K562 (cell line): ENCODE measurements around the gene DNAH9. TPM values are rescaled to one million over a fixed set of nuclear protein-coding genes. Genes with fewer than 3 reads are reported as not detected.

Experiments used
- ATAC-seq: fragments of 200-7000 bp; cut with Tn5 transposase; 3 replicates; pipeline ENCODE4 v1.9.1; 2020; ENCODE audit warnings: moderate library complexity
- BruUV-seq: library from RNA; stranded (reverse); fragments of 400-500 nt; replicated peaks from 2 replicates; lab custom pipeline; 2021; lab: Mats Ljungman, UMichigan
- CTCF ChIA-PET: fragments of 300-600 bp; formaldehyde crosslinking; extraction: SDS; loops from one replicate; lab custom pipeline; 2021; ENCODE audit warnings: low intra/inter-chr PET ratio; lab: Yijun Ruan, JAX
- POLR2A ChIA-PET: fragments of 300-600, 350-650 bp; sonication (Branson Sonifier 250); formaldehyde crosslinking; extraction: SDS; loops from one replicate; lab custom pipeline; 2021; ENCODE audit warnings: antibody characterized with exemption, inconsistent platforms; lab: Yijun Ruan, JAX
- DNase-seq, 4 experiments: peaks; one replicate each; pipeline versions ENCODE4 v3.0.0 to v3.0.0-alpha.2; 2011 to 2018; ENCODE audit warnings: low spot score in 3 of 4, mixed read lengths in 3 of 4; ENCODE audit errors: extremely low read depth in 1 of 4
- FAIRE-seq: peaks from 2 replicates; lab custom pipeline; 2011; peaks lifted over from hg19 to GRCh38; lab: Jason Lieb, UNC
- H2AFZ ChIP-seq: 2 replicates; pipeline ENCODE4 v1.6.0; 2011; ENCODE audit warnings: low read depth, low read length, control low read depth, inconsistent platforms
- H3K27ac ChIP-seq: fragments of 200-600 bp; 3 replicates; pipeline ENCODE4 v1.8.0; 2011; ENCODE audit warnings: low read depth, mild to moderate bottlenecking, control low read depth, inconsistent platforms, low read length, moderate library complexity, mixed read lengths; ENCODE audit errors: extremely low read depth
- H3K27me3 ChIP-seq, 2 experiments: fragments of 300-600 bp in 1 of 2; 2 replicates in 1 of 2; 3 replicates in 1 of 2; pipeline versions ENCODE4 v1.6.0 to v1.8.0; 2011; ENCODE audit warnings: inconsistent platforms in 2 of 2, low read length in 2 of 2, mild to moderate bottlenecking in 1 of 2, mixed read lengths in 1 of 2, moderate library complexity in 1 of 2; ENCODE audit not compliant: control insufficient read depth in 2 of 2, insufficient read depth in 2 of 2
- H3K36me3 ChIP-seq: fragments of 300-600 bp; 3 replicates; pipeline ENCODE4 v1.8.0; 2011; ENCODE audit warnings: mild to moderate bottlenecking, low read length, inconsistent platforms; ENCODE audit not compliant: control insufficient read depth, insufficient read depth
- H3K4me1 ChIP-seq, 2 experiments: fragments of 200-600 bp in 1 of 2; replicated peaks in 1 of 2; 2 replicates in 1 of 2; 3 replicates in 1 of 2; pipeline versions ENCODE4 v1.5.1 to v1.8.0; 2011; ENCODE audit warnings: inconsistent platforms in 2 of 2, low read length in 2 of 2, mild to moderate bottlenecking in 1 of 2, mixed read lengths in 1 of 2, moderate library complexity in 1 of 2; ENCODE audit not compliant: control insufficient read depth in 2 of 2, insufficient read depth in 2 of 2
- H3K4me2 ChIP-seq: 2 replicates; pipeline ENCODE4 v1.6.1; 2011; ENCODE audit warnings: low read length, control low read depth, inconsistent platforms, mixed read lengths; ENCODE audit not compliant: insufficient read depth
- H3K4me3 ChIP-seq: fragments of 200-600 bp; sonication (generic), shearing (Covaris generic); 2 replicates; pipeline ENCODE4 v1.5.1; 2016; ENCODE audit warnings: control low read depth, inconsistent platforms
- H3K79me2 ChIP-seq: fragments of 200-600 bp; 3 replicates; pipeline ENCODE4 v1.8.0; 2011; ENCODE audit warnings: low read length, inconsistent platforms; ENCODE audit not compliant: control insufficient read depth, insufficient read depth
- H3K9ac ChIP-seq, 2 experiments: 2 replicates each; pipeline versions ENCODE4 v1.6.0 to v1.6.1; 2011; ENCODE audit warnings: low read depth in 2 of 2, low read length in 2 of 2, control low read depth in 1 of 2, inconsistent platforms in 1 of 2, mild to moderate bottlenecking in 1 of 2, mixed read lengths in 1 of 2; ENCODE audit not compliant: insufficient read depth in 1 of 2
- H3K9me1 ChIP-seq: one replicate; pipeline ENCODE4 v1.6.0; 2011; ENCODE audit warnings: inconsistent platforms, mild to moderate bottlenecking, low read length, moderate library complexity; ENCODE audit not compliant: control insufficient read depth, insufficient read depth
- H3K9me3 ChIP-seq: replicated peaks from 2 replicates; pipeline ENCODE4 v1.5.1; 2011; ENCODE audit warnings: low read depth, low read length, inconsistent platforms; ENCODE audit not compliant: control insufficient read depth, insufficient read depth
- H4K20me1 ChIP-seq: replicated peaks from 2 replicates; pipeline ENCODE4 v1.6.1; 2011; ENCODE audit warnings: low read length, inconsistent platforms, mixed read lengths; ENCODE audit not compliant: control insufficient read depth, insufficient read depth
- CREB1 ChIP-seq, 2 experiments: sonication (generic) in 1 of 2; formaldehyde crosslinking in 1 of 2; IDR thresholded peaks; 2 replicates each; pipeline versions ENCODE4 v1.6.1 to v1.8.0; 2012 to 2022; ENCODE audit warnings: inconsistent platforms in 1 of 2, mild to moderate bottlenecking in 1 of 2, missing genetic modification reagents in 1 of 2, moderate library complexity in 1 of 2
- CREM ChIP-seq: IDR thresholded peaks from 2 replicates; pipeline ENCODE4 v1.6.1; 2014; ENCODE audit warnings: antibody characterized with exemption, low read depth
- FOXK2 ChIP-seq, 2 experiments: fragments of 450-650 bp; IDR thresholded peaks in 1 of 2; conservative IDR thresholded peaks in 1 of 2; 2 replicates each; pipeline ENCODE4 v1.6.1; 2016; ENCODE audit warnings: low read depth in 2 of 2, mild to moderate bottlenecking in 1 of 2
- GTF3C2 ChIP-seq: IDR thresholded peaks from 3 replicates; pipeline ENCODE4 v1.6.1; 2011; ENCODE audit warnings: borderline replicate concordance, mild to moderate bottlenecking, moderate library complexity; ENCODE audit not compliant: insufficient read length; ENCODE audit errors: extremely low read depth
- KDM1A ChIP-seq, 2 experiments: fragments of 450-650 bp; IDR thresholded peaks; 2 replicates each; pipeline ENCODE4 v1.6.1; 2016; ENCODE audit warnings: mild to moderate bottlenecking in 2 of 2
- PYGO2 ChIP-seq: fragments of 450-650 bp; IDR thresholded peaks from 2 replicates; pipeline ENCODE4 v1.6.1; 2016; ENCODE audit warnings: mild to moderate bottlenecking, missing genetic modification characterization, moderate library complexity, missing compliant biosample characterization
- SRSF3 ChIP-seq: fragments of 200-400 bp; formaldehyde crosslinking; IDR thresholded peaks from 2 replicates; pipeline ENCODE4 v1.6.1; 2016; ENCODE audit warnings: mild to moderate bottlenecking, low read length, moderate library complexity; ENCODE audit not compliant: insufficient read depth
- TAF1 ChIP-seq: IDR thresholded peaks from 2 replicates; pipeline ENCODE4 v1.6.1; 2011; ENCODE audit warnings: mild to moderate bottlenecking, low read length, moderate library complexity; ENCODE audit not compliant: insufficient read depth, control insufficient read depth, severe bottlenecking; ENCODE audit errors: extremely low read depth
- ZNF146 ChIP-seq: IDR thresholded peaks from one replicate; pipeline ENCODE4 v1.6.1; 2018; ENCODE audit warnings: missing compliant biosample characterization; ENCODE audit not compliant: unreplicated experiment
- ZNF165 ChIP-seq: fragments of 250-450 bp; sonication (Bioruptor Pico); IDR thresholded peaks from 2 replicates; pipeline ENCODE4 v1.4.0; 2020; ENCODE audit warnings: borderline replicate concordance
- ZNF41 ChIP-seq: fragments of 250-450 bp; sonication (Bioruptor Pico); conservative IDR thresholded peaks from 2 replicates; pipeline ENCODE4 v1.4.0; 2020; ENCODE audit warnings: mild to moderate bottlenecking
- WGBS: fragments of 100-300 bp; shearing (Covaris generic); methylation state at CpG from one replicate; pipeline ENCODE4 v1.1.6; 2016; ENCODE audit warnings: low coverage, mixed read lengths; ENCODE audit not compliant: insufficient coverage; ENCODE audit errors: missing lambda C conversion rate; 5-methylcytosine and 5-hydroxymethylcytosine counted together
- in situ Hi-C: fragments of 300-500 bp; cut with MboI; formaldehyde crosslinking; loops from 4 replicates; pipeline ENCODE4 v1.15.0; 2018; ENCODE audit warnings: inconsistent platforms, mixed read lengths
- intact Hi-C: fragments of 100-400 bp; cut with micrococcal nuclease; formaldehyde crosslinking; loops from 2 replicates; pipeline ENCODE4 v1.14.2; 2022
- polyA plus RNA-seq, 8 experiments: library from polyadenylated mRNA; depleted of rRNA in 4 of 8; stranded (reverse) in 5 of 8; unstranded in 3 of 8; fragments of >200 nt; fragmentation: Nextera tagmentation in 2 of 8; fragmentation: Illumina TruSeq in 1 of 8; extraction: Ambion mirVana in 2 of 8; extraction: Trizol in 1 of 8; gene quantifications; 2 replicates each; pipeline versions ENCODE4 v1.2.1 to v1.2.3, GENCODE V29; 2011 to 2014; ENCODE audit warnings: inconsistent platforms in 1 of 8, missing spikeins in 1 of 8
- total RNA-seq, 7 experiments: library from RNA; depleted of rRNA in 6 of 7; stranded (reverse); fragments of >200 nt in 6 of 7; fragmentation: Illumina TruSeq in 2 of 7; extraction: Trizol in 2 of 7; gene quantifications; 2 replicates each; pipeline versions ENCODE4 v1.2.1 to v1.2.3, GENCODE V29; 2011 to 2021; ENCODE audit warnings: low replicate concordance in 1 of 7

DNAH9 gene
- total and polyA plus RNA-seq, 9 of the 15 experiments (the other 6 are each of a cell fraction or from before 2014, with no cell fraction given) = not detected

- CTCF ChIA-PET = no interaction called here
- no peaks in the 10 kb centered on the region for H4K20me1 ChIP-seq
- no peak overlapping the region for H2AFZ ChIP-seq
- in situ Hi-C loops = no loop called here
- 0% methylated on average over 1 of the region's 2 CpGs for WGBS
- ATAC-seq (no peak), FAIRE-seq (no peak), DNase-seq (no peak)
- POLR2A ChIA-PET = no interaction called here
- no peak overlapping the region for H3K9ac ChIP-seq
- BruUV-seq = no TSS peak
- peaks cover 0 to 2% of the 10 kb centered on the region in 2 experiments; a peak in 2 of 5 replicates for H3K4me1 ChIP-seq
- no peak overlapping the region for H3K4me3 ChIP-seq
- H3K27ac ChIP-seq = no peak overlapping the region
- TF ChIP-seq KDM1A (IDR thresholded peaks at IDR 0.05) (no peak), PYGO2 (tag) (no peak), CREM (no peak)
- intact Hi-C loops = no loop called here
- no peaks in the 10 kb centered on the region for H3K36me3 ChIP-seq
- H3K9me1 ChIP-seq = no peaks in the 10 kb centered on the region
- H3K9me3 ChIP-seq = no peaks in the 10 kb centered on the region
- H3K4me2 ChIP-seq = no peak overlapping the region
- no peaks in the 10 kb centered on the region for H3K79me2 ChIP-seq
- H3K27me3 ChIP-seq = peaks cover 0 to 9% of the 10 kb centered on the region in 2 experiments; a peak in 1 of 5 replicates
Observed at GRCh38 chr17:11612956-11613355, 14.7 kb downstream of the DNAH9 start.

- in situ Hi-C loops = no loop called here
- TF ChIP-seq SRSF3 (no peak), ZNF41 (no peak), ZNF165 (CRISPR knock-in tag) (no peak), CREB1 (IDR thresholded peaks at IDR 0.05) (no peak), CREB1 (CRISPR knock-in tag; IDR thresholded peaks at IDR 0.05) (no peak), ZNF146 (no peak), FOXK2 (conservative IDR thresholded peaks at IDR 0.05 in 1 of 2, IDR thresholded peaks at IDR 0.05 in 1 of 2; ENCODE audit: low read depth in 2 of 2) (no peak), TAF1 (no peak), GTF3C2 (no peak)
- TF ChIP-seq, all 486 proteins: peak for 0
- no peak for ATAC-seq
- FAIRE-seq = no peak
- H3K4me1 ChIP-seq = no peaks in the 10 kb centered on the region
- intact Hi-C loops = no loop called here
- H3K36me3 ChIP-seq = no peaks in the 10 kb centered on the region
- WGBS = 0% methylated on average over 8 of the region's 8 CpGs
- no peak overlapping the region for H3K27ac ChIP-seq
- no peaks in the 10 kb centered on the region for H3K9me1 ChIP-seq
- BruUV-seq = no TSS peak
- H3K79me2 ChIP-seq = no peaks in the 10 kb centered on the region
- no peak for DNase-seq
- no peaks in the 10 kb centered on the region for H4K20me1 ChIP-seq
- H3K9me3 ChIP-seq = no peaks in the 10 kb centered on the region
- H3K27me3 ChIP-seq = no peaks in the 10 kb centered on the region
- POLR2A ChIA-PET = no interaction called here
- H3K4me2 ChIP-seq = no peak overlapping the region
- CTCF ChIA-PET = no interaction called here
- H3K9ac ChIP-seq = no peak overlapping the region
- no peak overlapping the region for H3K4me3 ChIP-seq
- H2AFZ ChIP-seq = no peak overlapping the region
Observed at GRCh38 chr17:11618861-11619566, 20.7 kb downstream of the DNAH9 start.
